ENCODE measurements around the gene MYCN.

DNA sequence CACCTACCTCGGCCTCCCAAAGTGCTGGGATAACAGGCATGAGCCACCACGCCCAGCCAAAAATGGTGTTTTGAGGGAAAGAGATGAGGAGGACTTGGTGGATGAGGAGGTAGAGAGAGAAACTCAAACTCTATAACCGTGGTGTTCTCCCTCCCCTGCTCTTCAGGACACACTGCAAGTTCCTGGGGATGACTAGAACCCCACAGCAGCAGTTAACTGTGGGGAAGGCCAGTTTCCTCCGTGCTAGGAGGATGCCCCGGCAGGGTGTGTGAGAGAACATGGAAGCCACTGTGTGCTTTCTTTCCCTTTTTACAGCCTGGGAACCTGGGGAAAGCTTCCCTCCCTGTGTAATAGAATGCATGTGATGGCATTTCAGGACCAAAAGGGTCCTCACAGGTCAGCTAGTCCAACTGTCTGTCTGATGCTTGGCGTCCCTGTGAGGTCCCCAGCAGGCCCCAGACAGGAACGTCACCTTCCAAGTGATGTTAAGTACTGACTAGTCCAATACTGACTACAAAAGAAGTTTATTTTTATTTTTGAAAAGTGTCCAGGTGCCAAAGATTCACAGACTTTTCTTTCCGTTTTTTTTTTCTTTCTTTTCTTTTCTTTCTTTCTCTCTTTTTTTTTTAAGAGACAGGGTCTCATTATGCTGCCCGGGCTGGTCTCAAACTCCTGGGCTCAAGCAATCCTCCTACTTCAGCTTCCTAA, 38.9 kb downstream of the MYCN start:
- TF ChIP-seq, protein P1, sequence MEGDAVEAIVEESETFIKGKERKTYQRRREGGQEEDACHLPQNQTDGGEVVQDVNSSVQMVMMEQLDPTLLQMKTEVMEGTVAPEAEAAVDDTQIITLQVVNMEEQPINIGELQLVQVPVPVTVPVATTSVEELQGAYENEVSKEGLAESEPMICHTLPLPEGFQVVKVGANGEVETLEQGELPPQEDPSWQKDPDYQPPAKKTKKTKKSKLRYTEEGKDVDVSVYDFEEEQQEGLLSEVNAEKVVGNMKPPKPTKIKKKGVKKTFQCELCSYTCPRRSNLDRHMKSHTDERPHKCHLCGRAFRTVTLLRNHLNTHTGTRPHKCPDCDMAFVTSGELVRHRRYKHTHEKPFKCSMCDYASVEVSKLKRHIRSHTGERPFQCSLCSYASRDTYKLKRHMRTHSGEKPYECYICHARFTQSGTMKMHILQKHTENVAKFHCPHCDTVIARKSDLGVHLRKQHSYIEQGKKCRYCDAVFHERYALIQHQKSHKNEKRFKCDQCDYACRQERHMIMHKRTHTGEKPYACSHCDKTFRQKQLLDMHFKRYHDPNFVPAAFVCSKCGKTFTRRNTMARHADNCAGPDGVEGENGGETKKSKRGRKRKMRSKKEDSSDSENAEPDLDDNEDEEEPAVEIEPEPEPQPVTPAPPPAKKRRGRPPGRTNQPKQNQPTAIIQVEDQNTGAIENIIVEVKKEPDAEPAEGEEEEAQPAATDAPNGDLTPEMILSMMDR (conservative IDR thresholded peaks at IDR 0.05; ENCODE audit: low read depth, low read length) = no peak
- TF ChIP-seq POLR2A (IDR thresholded peaks at IDR 0.05; ENCODE audit: low read depth, low read length) (no peak), SMC3 (IDR thresholded peaks at IDR 0.05; ENCODE audit: low read depth, low read length) (no peak), MXI1 (IDR thresholded peaks at IDR 0.05; ENCODE audit: borderline replicate concordance, low read depth, low read length) (no peak), FOS (IDR thresholded peaks at IDR 0.05; ENCODE audit: low read depth, low read length) (no peak), RAD21 (IDR thresholded peaks at IDR 0.05; ENCODE audit: low read length) (no peak), CHD1 (IDR thresholded peaks at IDR 0.05; ENCODE audit: low read depth, low read length) (no peak), CEBPB (IDR thresholded peaks at IDR 0.05; ENCODE audit: low read depth, low read length) (no peak), RFX5 (IDR thresholded peaks at IDR 0.05; ENCODE audit: low read depth, low read length) (no peak), RCOR1 (IDR thresholded peaks at IDR 0.05; ENCODE audit: insufficient replicate concordance, low read length) (no peak)
- TF ChIP-seq, protein P2, sequence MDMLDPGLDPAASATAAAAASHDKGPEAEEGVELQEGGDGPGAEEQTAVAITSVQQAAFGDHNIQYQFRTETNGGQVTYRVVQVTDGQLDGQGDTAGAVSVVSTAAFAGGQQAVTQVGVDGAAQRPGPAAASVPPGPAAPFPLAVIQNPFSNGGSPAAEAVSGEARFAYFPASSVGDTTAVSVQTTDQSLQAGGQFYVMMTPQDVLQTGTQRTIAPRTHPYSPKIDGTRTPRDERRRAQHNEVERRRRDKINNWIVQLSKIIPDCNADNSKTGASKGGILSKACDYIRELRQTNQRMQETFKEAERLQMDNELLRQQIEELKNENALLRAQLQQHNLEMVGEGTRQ (IDR thresholded peaks at IDR 0.05; ENCODE audit: low read depth, low read length) = no peak
